Loucy (cell line): Measurements from ENCODE around the gene PCDHGA5.

Experiments
- H2AFZ ChIP-seq: fragments of 200-600 bp; sonication (generic); 2 replicates; pipeline ENCODE4 v1.6.0; 2016; ENCODE audit warnings: antibody characterized with exemption, mild to moderate bottlenecking, low read length, moderate library complexity
- H3F3A ChIP-seq: fragments of 200-600 bp; 2 replicates; pipeline ENCODE4 v1.6.0; 2016; ENCODE audit warnings: antibody characterized with exemption, low read depth, mild to moderate bottlenecking
- H3K27me3 ChIP-seq: fragments of 200-600 bp; sonication (generic); 2 replicates; pipeline ENCODE4 v1.6.1; 2014; ENCODE audit warnings: low read length, mild to moderate bottlenecking; ENCODE audit not compliant: insufficient read depth, poor library complexity, severe bottlenecking
- H3K36me3 ChIP-seq: fragments of 200-600 bp; sonication (generic); 2 replicates; pipeline ENCODE4 v1.6.1; 2016; ENCODE audit warnings: low read length; ENCODE audit not compliant: insufficient read depth
- H3K4me1 ChIP-seq: fragments of 200-600 bp; sonication (generic); 2 replicates; pipeline ENCODE4 v1.5.1; 2014; ENCODE audit warnings: low read length, mild to moderate bottlenecking; ENCODE audit not compliant: insufficient read depth, poor library complexity, severe bottlenecking
- H3K4me2 ChIP-seq: fragments of 200-600 bp; sonication (generic); 2 replicates; pipeline ENCODE4 v1.6.0; 2014; ENCODE audit warnings: antibody characterized with exemption, low read length, low read depth, mild to moderate bottlenecking; ENCODE audit not compliant: poor library complexity, severe bottlenecking
- H3K4me3 ChIP-seq: fragments of 200-600 bp; sonication (generic); 2 replicates; pipeline ENCODE4 v1.5.1; 2014; ENCODE audit warnings: low read length, mild to moderate bottlenecking, mixed read lengths; ENCODE audit not compliant: poor library complexity, severe bottlenecking
- H3K79me2 ChIP-seq: fragments of 200-600 bp; sonication (generic); 2 replicates; pipeline ENCODE4 v1.6.1; 2014; ENCODE audit warnings: low read length; ENCODE audit not compliant: insufficient read depth
- H3K9ac ChIP-seq: fragments of 200-600 bp; sonication (generic); 2 replicates; pipeline ENCODE4 v1.6.0; 2014; ENCODE audit warnings: mild to moderate bottlenecking, low read depth, low read length, moderate library complexity; ENCODE audit not compliant: poor library complexity, severe bottlenecking
- H3K9me2 ChIP-seq: fragments of 200-600 bp; sonication (generic); replicated peaks from 2 replicates; pipeline ENCODE4 v1.6.1; 2016; ENCODE audit warnings: low read depth, low read length, mixed read lengths
- H3K9me3 ChIP-seq: fragments of 200-600 bp; sonication (generic); 2 replicates; pipeline ENCODE4 v1.6.1; 2014; ENCODE audit warnings: mild to moderate bottlenecking, antibody characterized with exemption, low read length, low read depth; ENCODE audit not compliant: insufficient read depth
- H4K20me1 ChIP-seq: fragments of 200-600 bp; sonication (generic); 2 replicates; pipeline ENCODE4 v1.6.0; 2014; ENCODE audit warnings: antibody characterized with exemption, low read length, mild to moderate bottlenecking; ENCODE audit not compliant: insufficient read depth, poor library complexity, severe bottlenecking
- EZH2phosphoT487 ChIP-seq: fragments of 200-600 bp; IDR thresholded peaks from 2 replicates; pipeline ENCODE4 v1.6.1; 2018; ENCODE audit warnings: antibody characterized with exemption, mild to moderate bottlenecking, moderate library complexity, borderline replicate concordance
- TF ChIP-seq, protein P1 (sequence below): fragments of 200-600 bp; sonication (generic); conservative IDR thresholded peaks from 2 replicates; pipeline ENCODE4 v1.5.1; 2014; ENCODE audit warnings: mild to moderate bottlenecking, antibody characterized with exemption, low read length

PCDHGA5 gene

DNA sequence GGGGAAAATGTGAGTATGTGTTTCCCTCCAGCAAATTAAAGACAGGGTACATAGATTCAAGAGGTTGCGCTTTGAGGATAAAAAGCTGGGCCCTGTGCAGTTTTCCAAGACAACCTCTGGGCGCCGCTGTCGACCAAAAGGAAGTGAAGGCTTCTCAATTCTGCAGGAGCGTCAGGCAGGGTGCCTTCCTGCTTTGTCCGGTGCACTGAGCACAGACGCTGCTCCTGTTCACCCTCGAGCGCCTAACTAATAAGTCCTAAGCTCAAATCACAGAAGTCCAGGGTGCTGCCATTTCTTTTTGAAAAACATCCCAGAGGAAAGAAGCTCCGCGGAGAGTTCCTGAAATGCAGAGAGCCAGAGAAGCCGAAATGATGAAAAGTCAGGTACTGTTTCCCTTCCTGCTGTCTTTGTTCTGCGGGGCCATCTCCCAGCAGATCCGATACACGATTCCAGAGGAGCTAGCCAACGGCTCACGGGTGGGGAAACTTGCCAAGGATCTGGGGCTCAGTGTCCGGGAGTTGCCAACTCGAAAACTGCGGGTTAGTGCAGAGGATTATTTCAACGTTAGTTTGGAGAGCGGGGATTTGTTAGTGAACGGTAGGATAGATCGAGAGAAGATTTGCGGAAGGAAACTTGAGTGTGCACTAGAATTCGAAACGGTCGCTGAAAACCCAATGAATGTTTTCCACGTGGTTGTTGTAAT, 13.9 kb upstream of the PCDHGA5 start, which contains the start of gene PCDHGB1:
Gene PCDHGB1, plus strand, starts transcription at position 183 of the 703 bp plus-strand sequence. Its CDS starts 162 bp downstream, at position 345.
- no peak for TF ChIP-seq EZH2phosphoT487
- TF ChIP-seq, protein P1, sequence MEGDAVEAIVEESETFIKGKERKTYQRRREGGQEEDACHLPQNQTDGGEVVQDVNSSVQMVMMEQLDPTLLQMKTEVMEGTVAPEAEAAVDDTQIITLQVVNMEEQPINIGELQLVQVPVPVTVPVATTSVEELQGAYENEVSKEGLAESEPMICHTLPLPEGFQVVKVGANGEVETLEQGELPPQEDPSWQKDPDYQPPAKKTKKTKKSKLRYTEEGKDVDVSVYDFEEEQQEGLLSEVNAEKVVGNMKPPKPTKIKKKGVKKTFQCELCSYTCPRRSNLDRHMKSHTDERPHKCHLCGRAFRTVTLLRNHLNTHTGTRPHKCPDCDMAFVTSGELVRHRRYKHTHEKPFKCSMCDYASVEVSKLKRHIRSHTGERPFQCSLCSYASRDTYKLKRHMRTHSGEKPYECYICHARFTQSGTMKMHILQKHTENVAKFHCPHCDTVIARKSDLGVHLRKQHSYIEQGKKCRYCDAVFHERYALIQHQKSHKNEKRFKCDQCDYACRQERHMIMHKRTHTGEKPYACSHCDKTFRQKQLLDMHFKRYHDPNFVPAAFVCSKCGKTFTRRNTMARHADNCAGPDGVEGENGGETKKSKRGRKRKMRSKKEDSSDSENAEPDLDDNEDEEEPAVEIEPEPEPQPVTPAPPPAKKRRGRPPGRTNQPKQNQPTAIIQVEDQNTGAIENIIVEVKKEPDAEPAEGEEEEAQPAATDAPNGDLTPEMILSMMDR: peak; percentile 65
- H4K20me1 ChIP-seq: no peaks in the 10 kb centered on the region
- no peaks in the 10 kb centered on the region for H3K79me2 ChIP-seq
- H3K36me3 ChIP-seq: no peaks in the 10 kb centered on the region
- peak within 1 kb of the TSS; percentile 44 for H3K4me3 ChIP-seq
- H3K9ac ChIP-seq: no peak within 1 kb of the TSS
- no peak within 1 kb of the TSS for H3K4me2 ChIP-seq
- no peaks in the 10 kb centered on the region for H3K27me3 ChIP-seq
- H3F3A ChIP-seq: no peaks in the 10 kb centered on the region
- H3K9me3 ChIP-seq: no peaks in the 10 kb centered on the region
- H2AFZ ChIP-seq: peak within 1 kb of the TSS; percentile 59
- H3K9me2 ChIP-seq: no peaks in the 10 kb centered on the region
- no peaks in the 10 kb centered on the region for H3K4me1 ChIP-seq

DNA sequence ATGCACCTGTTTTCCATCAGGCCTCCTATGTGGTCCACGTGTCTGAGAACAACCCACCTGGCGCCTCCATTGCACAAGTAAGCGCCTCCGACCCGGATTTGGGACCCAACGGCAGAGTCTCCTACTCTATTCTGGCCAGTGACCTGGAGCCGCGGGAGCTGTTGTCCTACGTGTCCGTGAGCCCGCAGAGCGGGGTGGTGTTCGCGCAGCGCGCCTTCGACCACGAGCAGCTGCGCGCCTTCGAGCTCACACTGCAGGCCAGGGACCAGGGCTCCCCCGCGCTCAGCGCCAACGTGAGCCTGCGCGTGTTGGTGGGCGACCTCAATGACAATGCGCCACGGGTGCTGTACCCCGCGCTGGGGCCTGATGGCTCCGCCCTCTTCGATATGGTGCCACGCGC, 12.4 kb upstream of the PCDHGA5 start:
- Histone ChIP-seq H3K4me1 (no peaks in the 10 kb centered on the region), H3K9ac (no peak overlapping the region), H4K20me1 (no peaks in the 10 kb centered on the region), H3K36me3 (no peaks in the 10 kb centered on the region), H3F3A (no peaks in the 10 kb centered on the region), H3K4me3 (no peak overlapping the region), H3K79me2 (no peaks in the 10 kb centered on the region), H2AFZ (no peak overlapping the region), H3K9me3 (no peaks in the 10 kb centered on the region), H3K27me3 (no peaks in the 10 kb centered on the region), H3K9me2 (no peaks in the 10 kb centered on the region), H3K4me2 (no peak overlapping the region)
- TF ChIP-seq EZH2phosphoT487: no peak
- TF ChIP-seq, protein P1: no peak

DNA sequence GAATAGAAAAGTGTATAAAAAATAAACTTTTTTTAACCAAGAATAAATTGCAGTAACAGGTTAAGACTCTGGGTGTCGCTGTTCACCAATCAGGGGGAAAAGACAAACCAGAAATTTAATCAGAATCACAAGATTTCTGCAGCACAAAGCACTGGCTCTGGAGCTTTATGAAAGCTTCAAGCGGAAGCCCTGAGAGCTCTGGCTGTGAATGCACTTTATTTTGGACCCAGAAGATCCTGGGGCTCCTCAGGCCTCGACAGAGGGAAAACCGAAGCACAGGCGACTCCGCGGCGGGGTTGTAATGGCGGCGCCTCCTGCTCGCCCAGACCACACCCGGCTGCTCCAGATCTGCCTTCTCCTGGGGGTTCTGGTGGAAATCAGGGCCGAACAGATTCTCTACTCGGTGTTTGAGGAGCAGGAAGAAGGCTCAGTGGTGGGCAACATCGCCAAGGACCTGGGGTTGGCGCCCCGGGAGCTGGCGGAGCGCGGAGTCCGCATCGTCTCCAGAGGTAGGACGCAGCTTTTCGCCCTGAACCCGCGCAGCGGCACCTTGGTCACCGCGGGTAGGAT, 9.0 kb upstream of the PCDHGA5 start, which contains the start of gene PCDHGA4:
Gene PCDHGA4, plus strand, starts transcription at position 122 of the 570 bp plus-strand sequence. Its CDS starts 87 bp downstream, at position 209.
- no peaks in the 10 kb centered on the region for H3K9me3 ChIP-seq
- peak within 1 kb of the TSS; percentile 48; the same call in 1 of the 2 replicates for H2AFZ ChIP-seq
- no peak within 1 kb of the TSS for H3K4me3 ChIP-seq
- no peaks in the 10 kb centered on the region for H4K20me1 ChIP-seq
- H3K4me2 ChIP-seq: no peak within 1 kb of the TSS
- no peaks in the 10 kb centered on the region for H3F3A ChIP-seq
- no peaks in the 10 kb centered on the region for H3K4me1 ChIP-seq
- no peaks in the 10 kb centered on the region for H3K79me2 ChIP-seq
- no peak for TF ChIP-seq EZH2phosphoT487
- TF ChIP-seq, protein P1: peak; percentile 80
- H3K9me2 ChIP-seq: no peaks in the 10 kb centered on the region
- H3K9ac ChIP-seq: no peak within 1 kb of the TSS
- no peaks in the 10 kb centered on the region for H3K36me3 ChIP-seq
- no peaks in the 10 kb centered on the region for H3K27me3 ChIP-seq
